NT2/D1 (cell line): ENCODE measurements around the gene VSTM2L.

ENCODE experiments used
- SUZ12 ChIP-seq: IDR thresholded peaks from 2 replicates; pipeline ENCODE4 v1.6.1; 2011; ENCODE audit not compliant: insufficient read length, insufficient read depth; ENCODE audit errors: extremely low read depth
- YY1 ChIP-seq: IDR thresholded peaks from 2 replicates; pipeline ENCODE4 v1.6.1; 2011; ENCODE audit not compliant: insufficient read length, insufficient read depth
- ZNF274 ChIP-seq: IDR thresholded peaks from 2 replicates; pipeline ENCODE4 v1.6.1; 2011; ENCODE audit warnings: mild to moderate bottlenecking, low read depth, low read length

- TF ChIP-seq SUZ12 (no peak), ZNF274 (no peak), YY1 (no peak)
These were observed 24.6 kb downstream of the VSTM2L start for GRCh38 chr20:37927410-37928095.
